Airway epithelial cell (primary cell): ENCODE results near the gene SCAF8. TPM values are rescaled to one million over a fixed set of nuclear protein-coding genes. Genes with fewer than 3 reads are reported as not detected.

Source experiments
- total RNA-seq: library from RNA; depleted of rRNA; stranded (reverse); fragments of >200 nt; gene quantifications from 2 replicates; pipeline ENCODE4 v1.2.3, GENCODE V29; 2015

Gene SCAF8, protein sequence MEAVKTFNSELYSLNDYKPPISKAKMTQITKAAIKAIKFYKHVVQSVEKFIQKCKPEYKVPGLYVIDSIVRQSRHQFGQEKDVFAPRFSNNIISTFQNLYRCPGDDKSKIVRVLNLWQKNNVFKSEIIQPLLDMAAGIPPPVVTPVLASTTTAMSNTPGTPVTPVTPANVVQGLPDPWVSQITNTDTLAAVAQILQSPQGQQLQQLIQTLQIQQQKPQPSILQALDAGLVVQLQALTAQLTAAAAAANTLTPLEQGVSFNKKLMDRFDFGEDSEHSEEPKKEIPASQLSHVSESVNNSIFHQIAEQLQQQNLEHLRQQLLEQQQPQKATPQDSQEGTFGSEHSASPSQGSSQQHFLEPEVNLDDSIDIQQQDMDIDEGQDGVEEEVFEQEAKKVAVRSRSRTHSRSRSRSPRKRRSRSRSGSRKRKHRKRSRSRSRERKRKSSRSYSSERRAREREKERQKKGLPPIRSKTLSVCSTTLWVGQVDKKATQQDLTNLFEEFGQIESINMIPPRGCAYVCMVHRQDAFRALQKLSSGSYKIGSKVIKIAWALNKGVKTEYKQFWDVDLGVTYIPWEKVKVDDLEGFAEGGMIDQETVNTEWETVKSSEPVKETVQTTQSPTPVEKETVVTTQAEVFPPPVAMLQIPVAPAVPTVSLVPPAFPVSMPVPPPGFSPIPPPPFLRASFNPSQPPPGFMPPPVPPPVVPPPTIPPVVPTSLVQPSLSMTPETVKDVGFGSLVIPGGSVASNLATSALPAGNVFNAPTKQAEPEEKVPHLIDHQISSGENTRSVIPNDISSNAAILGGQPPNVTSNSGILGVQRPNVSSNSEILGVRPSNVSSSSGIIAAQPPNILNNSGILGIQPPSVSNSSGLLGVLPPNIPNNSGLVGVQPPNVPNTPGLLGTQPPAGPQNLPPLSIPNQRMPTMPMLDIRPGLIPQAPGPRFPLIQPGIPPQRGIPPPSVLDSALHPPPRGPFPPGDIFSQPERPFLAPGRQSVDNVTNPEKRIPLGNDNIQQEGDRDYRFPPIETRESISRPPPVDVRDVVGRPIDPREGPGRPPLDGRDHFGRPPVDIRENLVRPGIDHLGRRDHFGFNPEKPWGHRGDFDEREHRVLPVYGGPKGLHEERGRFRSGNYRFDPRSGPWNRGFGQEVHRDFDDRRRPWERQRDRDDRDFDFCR (N-terminal part only)
- total RNA-seq = 15.6 and 21.4 TPM in 2 replicates

DNA sequence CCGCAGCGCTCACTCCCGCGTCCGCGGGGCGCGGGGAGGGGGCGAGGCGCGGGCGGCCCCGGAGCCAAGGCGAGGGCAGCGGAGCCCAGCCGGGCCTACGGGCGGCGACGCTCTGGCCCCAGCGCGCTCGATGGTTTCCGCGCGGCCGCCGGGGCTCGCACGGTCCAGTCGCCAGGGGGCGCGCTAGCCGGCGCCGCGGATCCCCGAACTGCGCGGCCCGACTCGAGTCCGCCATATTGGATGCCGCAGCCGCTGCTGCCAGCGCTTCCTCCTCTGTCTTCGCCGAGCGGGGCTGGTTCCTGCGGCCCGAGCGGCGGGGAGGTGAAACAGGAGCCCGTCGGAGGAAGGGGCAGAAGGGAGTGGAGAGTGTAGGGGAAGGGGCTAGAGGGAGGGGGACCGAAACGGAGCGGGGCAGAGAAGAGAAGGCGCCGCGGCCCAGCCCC is at the start of gene SCAF8:
TSS of gene SCAF8 (plus strand) at position 234 of the 443 bp plus-strand sequence. CDS start 485 bp downstream, outside the sequence.

Other genes starting within 250 kb of the SCAF8 start
- gene CNKSR3, start 222.7 kb upstream of the SCAF8 start, total RNA-seq = 3.2 and 3.9 TPM in 2 replicates